GM12875 (cell line): ENCODE data around the gene DAZAP2.
"Not testable (repeated sequence)": the region's sequence is repeated elsewhere in the genome, so short reads cannot be mapped to it uniquely, and the experiment has no call there.

Source experiments
- H3K4me3 ChIP-seq: one replicate; pipeline ENCODE4 v1.5.1; 2011; ENCODE audit warnings: low read depth, low read length, control low read depth
- CTCF ChIP-seq: IDR thresholded peaks from 2 replicates; pipeline ENCODE4 v1.5.1; 2011; ENCODE audit warnings: low read depth, mild to moderate bottlenecking, control low read depth, inconsistent platforms, low read length, moderate library complexity, borderline replicate concordance; ENCODE audit not compliant: insufficient read depth

DAZAP2 gene

GRCh38 chr12:51225234-51225633, 13.4 kb upstream of the DAZAP2 start:
- no peak for TF ChIP-seq CTCF
- H3K4me3 ChIP-seq: no peak overlapping the region

- TF ChIP-seq CTCF: no peak
- H3K4me3 ChIP-seq: no peak overlapping the region
Measured at GRCh38 chr12:51225771-51226170, 12.9 kb upstream of the DAZAP2 start.

GRCh38 chr12:51227112-51227511, 11.5 kb upstream of the DAZAP2 start:
- not testable (repeated sequence) for H3K4me3 ChIP-seq

GRCh38 chr12:51227962-51228361, 10.7 kb upstream of the DAZAP2 start:
- no peak overlapping the region for H3K4me3 ChIP-seq
- TF ChIP-seq CTCF: no peak

GRCh38 chr12:51229116-51229809, 9.4 kb upstream of the DAZAP2 start:
- TF ChIP-seq CTCF: no peak
- no peak overlapping the region for H3K4me3 ChIP-seq

GRCh38 chr12:51232642-51233041, 6.0 kb upstream of the DAZAP2 start:
- no peak for TF ChIP-seq CTCF
- no peak overlapping the region for H3K4me3 ChIP-seq

- no peak overlapping the region for H3K4me3 ChIP-seq
- no peak for TF ChIP-seq CTCF
Measured at GRCh38 chr12:51234530-51234929, 4.1 kb upstream of the DAZAP2 start.
